Measurements from ENCODE around the gene NTM.
"Not testable (repeated sequence)": the region's sequence is repeated elsewhere in the genome, so short reads cannot be mapped to it uniquely, and the experiment has no call there.

GRCh38 chr11:132069593-132069992 is 699.2 kb downstream of the NTM start:
- not testable (repeated sequence) for TF ChIP-seq CTCF, POLR2AphosphoS5 (IDR thresholded peaks at IDR 0.05)

Data from breast epithelium (tissue), 3 donors.